SK-N-SH treated with all-trans-retinoic acid at 6 μM for 48 hours (cell line): Measurements from ENCODE around the gene LCLAT1.

Experiments used
- ARNTL ChIP-seq: fragments of 450-650 bp; formaldehyde crosslinking; IDR thresholded peaks from 2 replicates; pipeline ENCODE4 v1.5.0; 2020; ENCODE audit warnings: low read depth, mild to moderate bottlenecking, moderate library complexity, borderline replicate concordance
- CSDC2 ChIP-seq: fragments of 250-450 bp; sonication (Bioruptor Pico); IDR thresholded peaks from 2 replicates; pipeline ENCODE4 v1.5.0; 2020; ENCODE audit warnings: mild to moderate bottlenecking, moderate library complexity
- CSRNP3 ChIP-seq: fragments of 250-450 bp; sonication (Bioruptor Pico); IDR thresholded peaks from 2 replicates; pipeline ENCODE4 v1.5.1; 2021; ENCODE audit warnings: mild to moderate bottlenecking, moderate library complexity
- ESRRG ChIP-seq: fragments of 250-450 bp; sonication (Bioruptor Pico); IDR thresholded peaks from 2 replicates; pipeline ENCODE4 v1.6.1; 2021; ENCODE audit warnings: mild to moderate bottlenecking
- ISL1 ChIP-seq: fragments of 250-450 bp; sonication (Bioruptor Pico); IDR thresholded peaks from 2 replicates; pipeline ENCODE4 v2.1.2; 2022; ENCODE audit warnings: mild to moderate bottlenecking, moderate library complexity
- OSR1 ChIP-seq: fragments of 250-450 bp; sonication (Bioruptor Pico); IDR thresholded peaks from 2 replicates; pipeline ENCODE4 v1.8.0; 2022; ENCODE audit warnings: moderate library complexity, mild to moderate bottlenecking, inconsistent platforms
- PPARA ChIP-seq: fragments of 250-450 bp; sonication (Bioruptor Pico); IDR thresholded peaks from 2 replicates; pipeline ENCODE4 v1.5.0; 2020; ENCODE audit warnings: mild to moderate bottlenecking, borderline replicate concordance
- TOX ChIP-seq: fragments of 250-450 bp; sonication (Bioruptor Pico); IDR thresholded peaks from 2 replicates; pipeline ENCODE4 v1.8.0; 2021; ENCODE audit warnings: mild to moderate bottlenecking, moderate library complexity, borderline replicate concordance
- ZFP3 ChIP-seq: fragments of 250-450 bp; sonication (Bioruptor Pico); IDR thresholded peaks from 2 replicates; pipeline ENCODE4 v1.5.0; 2020; ENCODE audit warnings: mild to moderate bottlenecking, moderate library complexity
- ZFP30 ChIP-seq: fragments of 450-650 bp; formaldehyde crosslinking; IDR thresholded peaks from 2 replicates; pipeline ENCODE4 v1.5.0; 2022; ENCODE audit warnings: mild to moderate bottlenecking, moderate library complexity
- TF ChIP-seq, protein P1 (sequence below): fragments of 250-450 bp; sonication (Bioruptor Pico); IDR thresholded peaks from 2 replicates; pipeline ENCODE4 v1.5.0; 2020; ENCODE audit warnings: mild to moderate bottlenecking, moderate library complexity
- TF ChIP-seq, protein P2 (sequence below): fragments of 250-450 bp; sonication (Bioruptor Pico); IDR thresholded peaks from 2 replicates; pipeline ENCODE4 v1.8.0; 2020; ENCODE audit warnings: mild to moderate bottlenecking, moderate library complexity, borderline replicate concordance
- TF ChIP-seq, protein P3 (sequence below): fragments of 250-450 bp; sonication (Bioruptor Pico); IDR thresholded peaks from 2 replicates; pipeline ENCODE4 v1.8.0; 2021; ENCODE audit warnings: low read depth, mild to moderate bottlenecking, moderate library complexity, borderline replicate concordance

DNA sequence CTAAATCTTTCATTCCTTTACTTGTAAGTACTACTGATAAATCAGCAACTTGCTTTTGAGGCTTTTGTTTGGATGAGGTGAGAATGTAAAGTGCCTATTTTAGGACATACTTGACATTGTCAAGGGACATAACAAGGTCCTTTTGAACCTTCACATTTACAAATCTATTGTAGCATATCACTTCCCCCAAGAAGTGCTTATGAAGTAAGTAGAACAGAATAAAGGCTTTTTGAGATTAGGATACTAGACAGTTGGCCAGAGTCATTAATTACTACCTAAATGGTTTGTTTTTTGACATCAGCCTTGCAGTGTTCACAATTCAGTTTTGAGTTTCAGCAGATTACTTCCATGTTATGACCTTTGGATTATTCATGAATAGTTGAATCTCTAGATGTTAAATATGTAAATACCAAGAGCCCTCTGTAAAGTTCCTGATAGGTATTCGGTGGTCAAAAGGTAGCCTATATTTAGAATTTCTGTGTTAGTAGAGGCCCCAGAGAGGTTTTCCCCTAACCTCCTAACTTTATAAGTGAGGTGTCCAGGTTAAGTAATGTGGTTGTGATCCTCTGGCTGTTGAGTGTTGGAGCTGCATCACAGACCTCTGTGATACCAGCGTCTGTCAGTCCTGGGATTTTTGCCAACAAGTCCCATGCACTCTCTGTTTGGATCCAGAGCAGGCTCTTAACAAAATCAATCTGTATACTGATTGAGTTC, 67.2 kb downstream of the LCLAT1 start:
- TF ChIP-seq ZFP3: no peak
- TF ChIP-seq TOX (CRISPR knock-in tag): no peak
- no peak for TF ChIP-seq ZFP30 (CRISPR knock-in tag)
- TF ChIP-seq OSR1 (CRISPR knock-in tag): no peak
- TF ChIP-seq, protein P1, sequence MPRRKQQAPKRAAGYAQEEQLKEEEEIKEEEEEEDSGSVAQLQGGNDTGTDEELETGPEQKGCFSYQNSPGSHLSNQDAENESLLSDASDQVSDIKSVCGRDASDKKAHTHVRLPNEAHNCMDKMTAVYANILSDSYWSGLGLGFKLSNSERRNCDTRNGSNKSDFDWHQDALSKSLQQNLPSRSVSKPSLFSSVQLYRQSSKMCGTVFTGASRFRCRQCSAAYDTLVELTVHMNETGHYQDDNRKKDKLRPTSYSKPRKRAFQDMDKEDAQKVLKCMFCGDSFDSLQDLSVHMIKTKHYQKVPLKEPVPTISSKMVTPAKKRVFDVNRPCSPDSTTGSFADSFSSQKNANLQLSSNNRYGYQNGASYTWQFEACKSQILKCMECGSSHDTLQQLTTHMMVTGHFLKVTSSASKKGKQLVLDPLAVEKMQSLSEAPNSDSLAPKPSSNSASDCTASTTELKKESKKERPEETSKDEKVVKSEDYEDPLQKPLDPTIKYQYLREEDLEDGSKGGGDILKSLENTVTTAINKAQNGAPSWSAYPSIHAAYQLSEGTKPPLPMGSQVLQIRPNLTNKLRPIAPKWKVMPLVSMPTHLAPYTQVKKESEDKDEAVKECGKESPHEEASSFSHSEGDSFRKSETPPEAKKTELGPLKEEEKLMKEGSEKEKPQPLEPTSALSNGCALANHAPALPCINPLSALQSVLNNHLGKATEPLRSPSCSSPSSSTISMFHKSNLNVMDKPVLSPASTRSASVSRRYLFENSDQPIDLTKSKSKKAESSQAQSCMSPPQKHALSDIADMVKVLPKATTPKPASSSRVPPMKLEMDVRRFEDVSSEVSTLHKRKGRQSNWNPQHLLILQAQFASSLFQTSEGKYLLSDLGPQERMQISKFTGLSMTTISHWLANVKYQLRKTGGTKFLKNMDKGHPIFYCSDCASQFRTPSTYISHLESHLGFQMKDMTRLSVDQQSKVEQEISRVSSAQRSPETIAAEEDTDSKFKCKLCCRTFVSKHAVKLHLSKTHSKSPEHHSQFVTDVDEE (CRISPR knock-in tag): peak; percentile 29; the same call in 1 of the 2 replicates
- no peak for TF ChIP-seq CSRNP3 (CRISPR knock-in tag)
- TF ChIP-seq, protein P2, sequence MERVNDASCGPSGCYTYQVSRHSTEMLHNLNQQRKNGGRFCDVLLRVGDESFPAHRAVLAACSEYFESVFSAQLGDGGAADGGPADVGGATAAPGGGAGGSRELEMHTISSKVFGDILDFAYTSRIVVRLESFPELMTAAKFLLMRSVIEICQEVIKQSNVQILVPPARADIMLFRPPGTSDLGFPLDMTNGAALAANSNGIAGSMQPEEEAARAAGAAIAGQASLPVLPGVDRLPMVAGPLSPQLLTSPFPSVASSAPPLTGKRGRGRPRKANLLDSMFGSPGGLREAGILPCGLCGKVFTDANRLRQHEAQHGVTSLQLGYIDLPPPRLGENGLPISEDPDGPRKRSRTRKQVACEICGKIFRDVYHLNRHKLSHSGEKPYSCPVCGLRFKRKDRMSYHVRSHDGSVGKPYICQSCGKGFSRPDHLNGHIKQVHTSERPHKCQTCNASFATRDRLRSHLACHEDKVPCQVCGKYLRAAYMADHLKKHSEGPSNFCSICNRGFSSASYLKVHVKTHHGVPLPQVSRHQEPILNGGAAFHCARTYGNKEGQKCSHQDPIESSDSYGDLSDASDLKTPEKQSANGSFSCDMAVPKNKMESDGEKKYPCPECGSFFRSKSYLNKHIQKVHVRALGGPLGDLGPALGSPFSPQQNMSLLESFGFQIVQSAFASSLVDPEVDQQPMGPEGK (CRISPR knock-in tag): no peak
- TF ChIP-seq PPARA: no peak
- TF ChIP-seq ISL1 (CRISPR knock-in tag): peak; percentile 31; the same call in 1 of the 2 replicates
- TF ChIP-seq CSDC2 (CRISPR knock-in tag): no peak
- no peak for TF ChIP-seq ESRRG
- no peak for TF ChIP-seq ARNTL (CRISPR knock-in tag)
- TF ChIP-seq, protein P3, sequence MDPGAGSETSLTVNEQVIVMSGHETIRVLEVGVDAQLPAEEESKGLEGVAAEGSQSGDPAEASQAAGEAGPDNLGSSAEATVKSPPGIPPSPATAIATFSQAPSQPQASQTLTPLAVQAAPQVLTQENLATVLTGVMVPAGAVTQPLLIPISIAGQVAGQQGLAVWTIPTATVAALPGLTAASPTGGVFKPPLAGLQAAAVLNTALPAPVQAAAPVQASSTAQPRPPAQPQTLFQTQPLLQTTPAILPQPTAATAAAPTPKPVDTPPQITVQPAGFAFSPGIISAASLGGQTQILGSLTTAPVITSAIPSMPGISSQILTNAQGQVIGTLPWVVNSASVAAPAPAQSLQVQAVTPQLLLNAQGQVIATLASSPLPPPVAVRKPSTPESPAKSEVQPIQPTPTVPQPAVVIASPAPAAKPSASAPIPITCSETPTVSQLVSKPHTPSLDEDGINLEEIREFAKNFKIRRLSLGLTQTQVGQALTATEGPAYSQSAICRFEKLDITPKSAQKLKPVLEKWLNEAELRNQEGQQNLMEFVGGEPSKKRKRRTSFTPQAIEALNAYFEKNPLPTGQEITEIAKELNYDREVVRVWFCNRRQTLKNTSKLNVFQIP (CRISPR knock-in tag): no peak
